CD4-positive, alpha-beta T cell (primary cell): Measurements from ENCODE around the gene TMPRSS3. TPM values are rescaled to one million over a fixed set of nuclear protein-coding genes. Genes with fewer than 3 reads are reported as not detected.
A peak's percentile ranks its signal among the peaks of the same experiment; 100 is the strongest.

Experiments used
- ATAC-seq: fragments of 200-7000 bp; cut with Tn5 transposase; one replicate; pipeline ENCODE4 v1.10.0; 2022; ENCODE audit warnings: mild to moderate bottlenecking; ENCODE audit not compliant: poor library complexity
- CTCF ChIA-PET: fragments of 350-600 bp; sonication (Branson Sonifier 250); formaldehyde crosslinking; loops from one replicate; lab custom pipeline; 2021; ENCODE audit warnings: antibody characterized with exemption, inconsistent platforms; lab: Charles Lee
- POLR2A ChIA-PET: fragments of 350-600 bp; sonication (Branson Sonifier 250); formaldehyde crosslinking; loops from one replicate; lab custom pipeline; 2021; ENCODE audit warnings: antibody characterized with exemption, inconsistent platforms; lab: Charles Lee
- DNase-seq, 14 experiments: peaks; one replicate each; pipeline ENCODE4 v3.0.0-alpha.2; 2013 to 2020; ENCODE audit warnings: mixed read lengths in 2 of 14
- H3K27ac ChIP-seq, 2 donors: one replicate each; pipeline versions ENCODE4 v1.5.1 to v1.7.0; 2013; ENCODE audit warnings: low read length in 2 of 2, low read depth in 1 of 2, mild to moderate bottlenecking in 1 of 2
- H3K27me3 ChIP-seq, 2 experiments: 1 replicate in 1 of 2; 2 replicates in 1 of 2; pipeline versions ENCODE4 v1.6.1 to v1.7.0; 2013; ENCODE audit warnings: low read length in 2 of 2, control low read depth in 1 of 2, mild to moderate bottlenecking in 1 of 2, moderate library complexity in 1 of 2; ENCODE audit not compliant: insufficient read depth in 2 of 2, control insufficient read depth in 1 of 2
- H3K36me3 ChIP-seq: one replicate; pipeline ENCODE4 v1.6.1; 2013; ENCODE audit warnings: low read length, control low read depth; ENCODE audit not compliant: insufficient read depth
- H3K4me1 ChIP-seq: one replicate; pipeline ENCODE4 v1.6.1; 2013; ENCODE audit warnings: low read length, control low read depth; ENCODE audit not compliant: insufficient read depth
- H3K4me3 ChIP-seq: one replicate; pipeline ENCODE4 v1.5.1; 2013; ENCODE audit warnings: mild to moderate bottlenecking, low read length, moderate library complexity
- H3K9me3 ChIP-seq, 2 experiments: 1 replicate in 1 of 2; 2 replicates in 1 of 2; pipeline versions ENCODE4 v1.6.1 to v1.7.0; 2013; ENCODE audit warnings: low read length in 2 of 2, mild to moderate bottlenecking in 2 of 2, control low read depth in 1 of 2, moderate library complexity in 1 of 2; ENCODE audit not compliant: control insufficient read depth in 1 of 2, insufficient read depth in 1 of 2
- H3K27ac Mint-ChIP-seq: one replicate; pipeline ENCODE4 v1.8.0; 2020; ENCODE audit warnings: mixed read lengths
- H3K27me3 Mint-ChIP-seq: one replicate; pipeline ENCODE4 v1.8.0; 2021; ENCODE audit warnings: mixed read lengths
- H3K36me3 Mint-ChIP-seq: one replicate; pipeline ENCODE4 v1.8.0; 2021; ENCODE audit warnings: low read depth, mixed read lengths
- H3K4me1 Mint-ChIP-seq: one replicate; pipeline ENCODE4 v1.8.0; 2021; ENCODE audit warnings: low read depth, mixed read lengths
- H3K4me3 Mint-ChIP-seq: one replicate; pipeline ENCODE4 v1.8.0; 2020; ENCODE audit warnings: mild to moderate bottlenecking, mixed read lengths
- H3K9me3 Mint-ChIP-seq: one replicate; pipeline ENCODE4 v1.8.0; 2020; ENCODE audit warnings: mixed read lengths
- CTCF ChIP-seq: fragments of 200-600 bp; IDR thresholded peaks from one replicate; pipeline ENCODE4 v1.8.0; 2022; ENCODE audit warnings: antibody characterized with exemption, mild to moderate bottlenecking
- intact Hi-C, 2 experiments: fragments of 100-400 bp; cut with DNase I in 1 of 2; cut with micrococcal nuclease in 1 of 2; formaldehyde crosslinking; loops; one replicate each; pipeline versions ENCODE4 v1.15.1 to v1.9.0; 2023 to 2025; cut with DNase I, micrococcal nuclease
- total RNA-seq, 174 experiments: library from RNA in 2 of 174; stranded (reverse) in 2 of 174; gene quantifications; one replicate each; pipeline ENCODE4 v1.2.3 and lab custom pipeline; 2021 to 2026

The TMPRSS3 gene
- total RNA-seq, 2 experiments from 2014 or later = 1.5 TPM

- ChIA-PET POLR2A (interaction anchor here (1.1 to 2.2 kb wide), 4 partner anchors 13 to 34 kb away, joined by 3 to 6 read pairs (median 4); partner anchors contain the start of gene UBASH3A), CTCF (interaction anchor here (1.0 kb wide), 1 partner anchor 13 kb away, joined by 3 read pairs; no protein-coding TSS in a partner anchor)
- Histone ChIP-seq H3K27ac (peak overlapping the region in 1 of 2 donors; percentile 5), H3K27me3 (no peaks in the 10 kb centered on the region), H3K9me3 (no peaks in the 10 kb centered on the region), H3K4me1 (peaks cover 31% of the 10 kb centered on the region), H3K4me3 (no peak overlapping the region), H3K36me3 (peaks cover 96% of the 10 kb centered on the region)
- H3K27ac Mint-ChIP-seq = peak overlapping the region; percentile 84
- intact Hi-C loops = loop anchor here in 1 of 2 experiments (5.0 kb wide), 1 partner anchor 40 kb away; the partner anchor contains the start of gene TMPRSS3
- H3K36me3 Mint-ChIP-seq = peaks cover 100% of the 10 kb centered on the region
- H3K4me1 Mint-ChIP-seq = peaks cover 63% of the 10 kb centered on the region
- no peak for TF ChIP-seq CTCF
- no peaks in the 10 kb centered on the region for H3K27me3 Mint-ChIP-seq
- H3K4me3 Mint-ChIP-seq = no peak overlapping the region
- no peak for DNase-seq
- no peak for ATAC-seq
- no peaks in the 10 kb centered on the region for H3K9me3 Mint-ChIP-seq
Measured at GRCh38 chr21:42437786-42438185, 41.9 kb upstream of the TMPRSS3 start.

GRCh38 chr21:42436914-42437313 is 41.1 kb upstream of the TMPRSS3 start:
- Mint-ChIP-seq H3K27me3 (no peaks in the 10 kb centered on the region), H3K4me3 (no peak overlapping the region), H3K9me3 (no peaks in the 10 kb centered on the region), H3K27ac (peak overlapping the region; percentile 89), H3K4me1 (peaks cover 65% of the 10 kb centered on the region), H3K36me3 (peaks cover 100% of the 10 kb centered on the region)
- intact Hi-C loops = loop anchor here in 1 of 2 experiments (5.0 kb wide), 1 partner anchor 40 kb away; the partner anchor contains the start of gene TMPRSS3
- no peak for DNase-seq
- H3K36me3 ChIP-seq = peaks cover 96% of the 10 kb centered on the region
- H3K27ac ChIP-seq = peak overlapping the region in 1 of 2 donors; percentile 5
- CTCF ChIA-PET = interaction anchor here (1.2 kb wide), 1 partner anchor 16 kb away, joined by 3 read pairs; no protein-coding TSS in a partner anchor
- H3K4me1 ChIP-seq = peaks cover 31% of the 10 kb centered on the region
- H3K9me3 ChIP-seq = peaks cover 0 to 5% of the 10 kb centered on the region in 2 experiments
- no peaks in the 10 kb centered on the region for H3K27me3 ChIP-seq
- TF ChIP-seq CTCF = no peak
- no peak overlapping the region for H3K4me3 ChIP-seq
- POLR2A ChIA-PET = interaction anchor here (1.8 to 2.2 kb wide), 2 partner anchors 12 to 13 kb away, joined by 4 to 6 read pairs; no protein-coding TSS in a partner anchor
- ATAC-seq = no peak

- Histone ChIP-seq H3K9me3 (peaks cover 0 to 5% of the 10 kb centered on the region in 2 experiments), H3K27ac (no peak overlapping the region), H3K27me3 (no peaks in the 10 kb centered on the region), H3K4me1 (peaks cover 34% of the 10 kb centered on the region), H3K4me3 (no peak overlapping the region), H3K36me3 (peaks cover 97% of the 10 kb centered on the region)
- Mint-ChIP-seq H3K9me3 (no peaks in the 10 kb centered on the region), H3K4me1 (peaks cover 61% of the 10 kb centered on the region), H3K36me3 (peaks cover 100% of the 10 kb centered on the region), H3K27ac (peak overlapping the region; percentile 89), H3K4me3 (no peak overlapping the region), H3K27me3 (no peaks in the 10 kb centered on the region)
- intact Hi-C loops = loop anchor here in 1 of 2 experiments (5.0 kb wide), 1 partner anchor 39 kb away; the partner anchor contains the start of gene TMPRSS3
- ATAC-seq (no peak), DNase-seq (no peak)
- ChIA-PET POLR2A (interaction anchor here (1.0 to 2.2 kb wide), 3 partner anchors 11 to 32 kb away, joined by 3 to 6 read pairs (median 4); no protein-coding TSS in a partner anchor), CTCF (interaction anchor here (1.2 kb wide), 1 partner anchor 15 kb away, joined by 3 read pairs; no protein-coding TSS in a partner anchor)
- no peak for TF ChIP-seq CTCF
Measured at GRCh38 chr21:42435833-42436232, 40.0 kb upstream of the TMPRSS3 start.
